GM19395 (cell line): Measurements from ENCODE around the gene SLC8A1.

Experiments used
- ATAC-seq: cut with Tn5 transposase; IDR thresholded peaks from one replicate; pipeline ENCODE4 v1.9.1; 2021; ENCODE audit warnings: mild to moderate bottlenecking, moderate library complexity; ENCODE audit not compliant: unreplicated experiment

Gene SLC8A1

DNA sequence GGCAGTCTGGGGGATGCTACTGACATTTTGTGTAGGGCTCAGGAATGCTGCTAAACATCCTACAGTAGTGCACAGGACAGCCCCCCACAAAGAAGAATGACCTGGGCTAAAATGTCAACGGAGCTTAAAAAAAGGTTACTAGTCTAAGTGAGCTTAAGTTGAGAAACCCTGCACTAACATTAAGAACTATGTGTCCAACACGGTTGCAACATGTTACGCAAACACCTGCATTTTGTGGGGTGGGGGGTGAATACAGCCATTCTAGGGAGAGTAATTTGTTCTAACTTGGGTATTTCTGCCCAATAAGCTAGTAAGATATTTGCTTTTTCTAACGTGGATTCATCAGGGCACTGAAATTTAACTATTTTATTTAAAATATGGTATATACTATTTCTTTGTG lies 57.9 kb downstream of the SLC8A1 start:
- no peak for ATAC-seq

DNA sequence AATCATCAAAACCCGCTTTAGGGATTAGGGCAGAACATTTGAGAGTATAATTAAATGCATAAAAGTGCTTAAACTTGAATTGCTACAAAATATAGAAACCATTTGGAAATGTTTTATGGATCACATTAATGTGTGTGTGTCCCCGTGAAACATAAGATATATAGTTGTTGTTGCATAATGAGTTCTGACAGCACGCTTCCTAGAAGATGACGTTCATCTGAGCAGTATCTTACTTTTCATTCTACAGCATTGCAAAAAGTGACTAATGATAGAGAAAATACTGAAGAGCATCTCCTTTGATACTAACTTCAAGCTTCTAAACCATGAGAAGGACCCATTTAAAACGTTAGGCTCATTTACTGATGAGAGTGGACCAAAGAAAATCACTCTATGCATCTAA lies 63.7 kb downstream of the SLC8A1 start:
- ATAC-seq, result no peak

DNA sequence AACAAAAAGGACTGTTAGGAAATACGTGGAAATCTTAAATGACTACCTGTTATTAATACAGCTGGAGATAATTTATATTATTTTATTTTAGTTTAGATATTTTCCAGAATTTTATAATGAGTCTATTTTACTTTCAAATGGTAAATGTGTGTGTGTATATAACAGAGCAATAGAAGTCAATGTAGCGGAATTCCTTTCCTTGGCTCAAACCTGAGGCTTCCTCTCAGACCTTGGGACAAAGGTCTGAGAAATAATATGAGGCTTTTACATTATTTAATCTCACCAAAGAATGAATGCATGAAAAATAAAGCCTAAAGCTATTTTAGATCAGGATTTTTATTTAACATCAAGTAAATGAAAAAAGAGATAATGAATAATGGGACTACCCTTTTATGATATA lies 65.7 kb downstream of the SLC8A1 start:
- no peak for ATAC-seq

DNA sequence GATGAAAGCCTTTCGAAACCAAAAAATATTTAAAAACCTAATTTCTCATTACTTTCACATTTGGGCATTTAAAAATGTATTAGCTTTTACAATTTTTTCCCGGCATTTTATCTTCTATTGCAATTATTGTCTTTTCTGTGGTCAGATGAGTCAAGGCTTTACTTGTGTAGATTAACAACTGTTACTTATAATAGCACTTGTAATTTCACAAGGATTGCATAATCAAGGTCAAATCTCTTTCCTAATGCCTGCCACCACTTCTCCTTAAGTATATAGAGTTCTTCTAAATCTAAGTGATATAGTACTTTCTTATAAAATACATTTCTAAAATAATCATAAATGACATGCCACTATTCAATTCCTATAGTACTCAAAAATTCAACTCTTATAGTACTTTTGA lies 67.2 kb downstream of the SLC8A1 start:
- no peak for ATAC-seq

DNA sequence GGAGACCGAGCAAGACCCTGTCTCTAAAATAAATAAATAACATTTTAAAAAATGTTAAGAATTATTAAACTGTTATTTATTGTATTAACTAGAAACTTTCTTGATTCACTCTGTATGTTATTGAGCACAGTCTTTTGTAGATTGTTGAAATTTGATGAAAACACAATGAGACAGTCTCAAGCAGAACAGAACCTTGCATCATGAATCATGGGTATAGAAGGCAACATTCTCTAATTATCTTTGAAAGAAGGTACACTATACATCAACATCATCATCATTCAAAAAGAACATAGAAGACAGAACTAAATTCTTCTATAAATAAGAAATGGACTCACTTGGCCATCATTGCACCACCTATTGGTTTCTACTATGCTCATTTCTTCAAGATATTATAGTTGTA lies 67.7 kb downstream of the SLC8A1 start:
- ATAC-seq, result no peak

DNA sequence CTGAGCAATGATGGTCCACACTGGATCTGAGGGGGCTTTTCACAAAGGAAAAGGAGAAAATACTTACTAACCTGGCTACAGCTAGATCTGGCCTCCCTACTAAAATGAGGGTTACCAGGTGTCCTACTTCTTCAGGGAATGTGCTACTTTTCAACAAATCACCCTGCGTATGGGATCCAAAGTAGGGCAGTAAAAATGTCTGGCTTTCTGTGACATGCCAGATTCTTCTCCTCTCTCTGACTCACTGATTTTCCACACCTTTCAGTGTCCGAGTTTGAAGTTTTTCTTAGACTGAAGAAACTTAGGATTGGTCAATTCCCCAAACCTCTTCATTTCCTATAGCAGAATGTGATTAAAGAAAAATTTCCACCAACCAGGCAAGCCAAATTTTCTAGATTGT lies 71.2 kb downstream of the SLC8A1 start:
- no peak for ATAC-seq

DNA sequence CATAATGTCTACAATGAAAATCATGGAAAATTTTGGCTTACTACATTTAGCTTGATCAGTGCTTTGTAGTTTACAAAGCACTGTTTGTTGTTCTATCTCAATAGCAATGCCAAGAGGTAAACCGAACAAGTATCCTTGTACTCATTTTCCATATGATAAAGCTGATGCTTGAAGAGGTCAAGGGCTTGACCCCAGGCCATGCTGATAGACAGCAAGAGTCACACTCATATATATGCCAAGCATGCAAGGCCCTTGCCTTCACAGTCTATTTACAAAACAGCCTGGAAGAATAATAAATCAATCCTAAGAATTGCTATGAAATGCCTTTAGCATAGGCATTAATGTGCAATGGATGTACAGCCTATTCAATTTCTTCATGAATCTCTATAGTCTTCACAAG lies 71.8 kb downstream of the SLC8A1 start:
- ATAC-seq, result no peak

DNA sequence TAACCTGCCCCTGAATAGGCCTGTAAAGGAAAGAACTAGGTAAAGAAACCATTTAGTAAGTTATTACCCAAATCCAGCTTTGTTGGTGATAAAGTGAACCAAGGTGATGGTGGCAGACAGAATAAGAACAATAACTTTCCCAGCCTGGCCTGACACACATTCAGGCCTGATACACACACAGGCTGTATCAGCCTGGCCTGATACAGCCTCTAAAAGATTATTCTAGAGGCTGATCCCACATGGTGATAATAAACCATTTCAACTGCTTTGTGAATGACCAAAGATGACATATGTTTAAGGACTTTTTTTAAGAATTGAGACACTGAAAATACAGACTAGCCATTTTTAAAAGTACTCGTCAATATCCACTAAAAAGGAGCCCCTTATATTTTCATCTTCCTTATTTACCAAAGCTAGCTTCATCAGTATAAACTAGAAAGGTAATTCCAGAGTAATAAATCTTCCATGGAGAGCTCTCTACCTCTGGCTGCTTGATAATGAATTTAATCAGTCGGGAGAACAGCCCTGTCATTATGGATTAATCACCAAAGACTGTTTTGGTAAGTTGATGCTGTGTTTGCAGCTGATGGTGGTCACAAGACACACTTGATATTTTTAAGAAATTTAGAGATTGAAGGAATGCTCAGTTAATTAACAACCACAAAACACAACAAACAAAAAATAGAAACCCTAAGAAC lies 77.2 kb downstream of the SLC8A1 start:
- no peak for ATAC-seq

DNA sequence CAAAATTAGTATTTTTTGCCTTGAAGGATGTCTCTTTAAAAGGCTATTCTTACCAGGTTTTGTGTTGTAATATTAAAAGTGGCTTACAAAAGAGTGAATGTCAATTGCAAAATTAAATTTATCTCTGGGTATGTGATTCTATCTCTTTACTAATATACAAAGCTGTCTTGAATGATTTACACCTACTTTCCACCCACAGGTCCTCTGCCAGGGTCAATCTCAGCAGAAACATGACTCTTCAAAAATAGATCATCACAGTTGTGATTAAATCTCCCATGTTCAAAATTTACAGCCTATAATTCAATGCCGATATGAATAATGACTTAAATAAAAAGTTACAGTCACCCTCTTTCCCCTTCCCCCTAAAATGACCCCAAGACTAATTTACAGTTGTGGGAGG lies 78.8 kb downstream of the SLC8A1 start:
- no peak for ATAC-seq

DNA sequence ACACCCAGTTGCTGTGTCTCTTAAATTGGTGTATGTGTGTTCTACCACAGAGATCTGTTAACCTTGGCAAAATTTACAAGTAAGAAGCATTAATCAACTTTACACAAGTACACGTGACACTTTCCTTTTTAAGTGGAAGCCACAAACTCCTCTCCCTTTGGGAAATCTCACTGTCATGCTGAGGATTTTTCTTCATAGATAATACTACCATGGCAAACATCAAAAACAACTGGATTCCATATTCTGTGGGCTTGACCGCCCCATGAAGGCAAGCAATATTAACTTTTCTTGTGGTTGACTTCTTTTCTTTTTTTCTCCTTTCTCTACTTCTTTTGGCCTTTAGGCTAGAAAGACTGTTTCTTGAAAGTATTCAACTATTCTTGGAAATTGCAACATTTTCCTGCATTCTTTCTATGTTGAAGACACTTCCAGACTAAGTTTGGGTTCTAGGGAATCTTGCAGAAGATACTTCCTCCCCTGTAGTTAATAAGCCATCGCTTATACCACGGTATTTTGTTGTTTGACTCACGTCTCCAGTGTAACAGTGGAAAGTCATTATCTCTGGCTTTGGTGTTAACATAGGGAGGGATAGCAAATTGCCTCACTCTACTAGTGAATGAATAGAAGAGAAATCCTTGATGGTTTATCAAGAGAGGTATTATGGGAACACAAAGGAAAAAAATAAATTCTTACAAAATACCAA lies 79.5 kb downstream of the SLC8A1 start:
- ATAC-seq, result no peak

DNA sequence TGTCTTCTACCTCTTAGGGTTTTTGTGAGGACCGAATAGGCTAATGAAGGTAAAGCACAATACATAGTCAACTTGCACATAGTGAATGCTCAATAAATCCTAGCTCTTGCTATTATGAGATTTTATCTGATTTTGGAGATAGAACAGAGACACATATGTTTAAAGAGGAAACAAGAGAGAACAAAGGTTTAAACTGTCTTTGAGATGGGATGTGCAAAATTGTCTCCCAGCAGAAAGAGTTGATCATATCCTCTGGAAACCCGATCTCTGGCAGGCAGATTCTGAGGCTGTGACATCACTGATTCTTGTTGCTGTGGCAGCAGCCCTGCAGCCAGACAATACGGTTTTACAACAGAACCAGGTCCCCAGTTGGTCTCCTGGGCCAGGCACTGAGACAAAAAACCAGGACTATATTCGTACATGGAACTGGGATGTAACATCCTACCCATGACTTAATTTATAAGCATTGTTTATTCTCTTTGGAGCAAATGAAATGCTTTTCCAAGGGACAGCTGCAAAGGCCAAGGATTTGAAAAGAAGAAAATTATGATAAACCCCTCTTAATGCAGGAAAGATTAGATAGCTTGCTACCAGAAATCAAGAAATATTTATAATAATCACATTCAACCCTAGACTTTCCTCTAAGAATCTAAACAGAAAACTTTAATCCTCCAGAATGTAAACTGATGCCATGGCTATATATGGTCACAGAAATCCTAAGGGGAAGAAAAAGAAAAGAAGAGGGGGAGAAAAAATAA lies 80.2 kb downstream of the SLC8A1 start:
- no peak for ATAC-seq

DNA sequence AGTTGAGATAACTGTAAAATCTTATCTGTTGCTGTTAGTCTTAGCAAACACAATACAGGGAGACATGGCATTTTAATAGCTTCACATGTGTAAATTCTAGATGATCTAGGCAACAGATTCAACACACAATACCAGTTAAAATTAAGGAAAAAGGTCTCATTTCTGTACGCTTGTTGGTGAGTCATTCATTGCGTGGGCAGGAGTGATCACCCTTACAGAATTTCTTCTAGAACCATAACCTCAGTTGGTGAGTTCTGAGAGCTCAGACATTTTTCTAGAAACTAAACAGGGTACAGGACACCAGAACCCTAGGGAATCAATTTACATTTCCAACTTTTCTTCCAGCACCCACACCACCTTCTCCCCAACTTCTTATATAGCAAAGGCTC lies 81.9 kb downstream of the SLC8A1 start:
- ATAC-seq, result no peak

DNA sequence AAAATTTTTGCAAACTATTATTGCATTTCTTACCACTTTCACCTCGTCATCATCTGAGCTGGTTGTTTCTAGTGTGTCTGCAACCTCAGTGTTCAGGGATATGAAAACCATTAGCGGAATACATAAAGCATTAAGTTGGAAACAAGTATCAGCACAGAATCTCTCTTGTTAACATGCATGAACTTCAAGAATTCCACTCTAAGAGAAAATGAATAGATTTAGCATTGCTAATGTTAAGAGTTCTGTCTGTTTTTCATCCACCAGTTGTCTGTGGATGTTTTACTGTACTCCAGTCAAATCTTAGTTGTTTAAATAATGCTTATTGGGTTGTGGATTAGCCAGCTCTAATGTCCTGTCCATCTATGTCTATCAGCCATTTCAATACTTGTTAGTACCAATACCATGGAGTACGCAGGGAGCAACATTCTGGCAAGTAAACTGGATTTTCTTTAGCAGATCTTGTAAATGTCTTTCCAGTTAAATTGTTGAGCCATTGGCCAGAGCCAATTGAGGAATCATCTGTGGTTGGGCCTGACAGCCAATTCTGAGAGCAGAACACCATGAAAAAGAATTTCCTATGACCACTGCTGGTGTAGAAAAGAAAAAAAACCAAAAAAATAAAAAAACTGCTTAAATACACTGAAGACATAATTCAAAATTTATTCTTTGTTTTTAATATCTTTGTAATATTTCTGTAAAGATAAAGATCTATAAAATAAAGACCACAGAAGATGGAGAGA lies 82.5 kb downstream of the SLC8A1 start:
- ATAC-seq, result no peak

DNA sequence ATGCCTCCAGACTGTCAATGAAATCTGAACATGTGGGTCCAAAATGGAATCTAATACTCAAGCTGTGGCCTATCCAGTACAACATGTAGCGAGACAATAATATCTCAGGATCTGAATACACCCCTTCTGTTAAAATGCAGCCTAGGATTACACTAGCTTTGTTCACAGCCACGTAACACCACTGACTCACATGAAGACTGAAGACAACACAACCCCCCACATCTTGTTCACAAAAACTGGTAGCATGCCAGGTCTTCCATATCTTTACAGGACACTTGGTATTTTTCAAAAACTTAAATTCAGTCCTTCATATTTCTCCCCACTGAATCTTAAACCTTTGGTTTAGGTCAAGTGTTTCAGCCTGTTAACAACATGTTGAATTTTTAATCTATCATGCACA lies 84.2 kb downstream of the SLC8A1 start:
- ATAC-seq, result no peak

DNA sequence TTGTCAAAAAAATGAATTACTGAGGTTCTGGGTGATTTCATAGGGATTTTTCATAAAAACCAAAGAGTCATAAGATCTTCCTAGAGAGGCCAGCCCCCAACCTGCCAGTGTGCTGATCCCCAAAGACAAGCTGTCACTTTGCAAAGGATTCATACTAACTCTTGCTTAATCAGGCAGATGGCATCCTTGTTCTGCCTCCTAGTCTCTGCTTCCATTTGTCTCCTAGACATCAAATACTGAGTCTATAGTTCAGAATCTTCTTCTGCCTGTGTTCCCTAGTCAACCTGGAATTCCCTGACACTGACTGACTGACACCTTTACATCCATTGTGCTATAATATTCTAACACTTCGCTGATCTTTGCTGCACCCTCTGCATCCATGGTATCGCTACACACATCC lies 84.9 kb downstream of the SLC8A1 start:
- ATAC-seq, result no peak

DNA sequence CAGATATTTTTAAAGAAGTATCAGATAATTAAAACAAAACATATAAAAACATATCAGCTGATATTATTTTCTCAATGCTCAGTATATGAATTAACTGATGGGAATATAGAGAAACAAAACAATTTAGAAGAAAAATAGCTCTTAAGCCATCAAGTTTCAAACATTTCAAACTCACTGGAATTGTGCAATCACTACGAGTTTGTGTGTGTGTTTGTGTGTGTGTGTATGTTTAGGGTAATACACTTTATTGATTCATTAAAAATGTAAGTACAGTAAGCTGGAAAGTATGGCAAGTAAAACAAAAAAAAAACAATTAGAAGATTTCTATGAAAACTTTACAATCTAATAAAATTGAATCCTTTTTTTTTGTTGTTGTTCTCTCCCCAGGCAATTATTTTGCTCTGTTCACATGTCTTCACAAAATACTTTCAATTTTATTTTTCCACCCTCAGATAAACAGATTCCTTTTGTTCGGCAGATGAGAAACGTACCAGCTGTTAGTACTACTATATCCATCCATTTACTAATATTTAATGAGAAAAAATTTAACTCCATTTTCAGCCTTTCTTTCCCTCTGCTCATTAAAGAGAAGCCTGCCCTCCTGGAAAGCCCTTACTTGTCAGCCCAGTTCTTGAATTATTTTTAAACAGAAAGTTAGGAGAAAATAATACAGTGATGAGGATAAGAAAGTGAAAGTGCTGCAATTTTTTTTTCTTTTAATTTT lies 87.6 kb downstream of the SLC8A1 start:
- ATAC-seq, result no peak

DNA sequence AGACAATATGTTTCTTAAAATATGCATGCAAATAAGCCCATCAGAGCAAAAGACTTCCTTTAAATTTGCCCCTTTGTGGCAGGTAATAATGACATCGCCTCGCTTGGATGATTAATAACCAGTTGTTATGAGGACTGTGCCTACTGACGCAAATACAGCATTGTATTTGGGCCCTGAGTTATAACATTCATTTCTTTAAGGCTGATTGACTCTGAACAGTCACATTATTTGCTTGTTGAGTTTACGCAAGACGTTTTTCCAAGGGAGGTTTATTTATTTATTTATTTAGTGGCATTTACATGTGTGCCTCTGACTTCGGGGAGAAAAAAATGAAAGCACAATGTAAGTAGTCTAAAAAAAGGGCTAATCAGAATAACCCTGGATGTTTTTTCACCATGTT lies 88.3 kb downstream of the SLC8A1 start:
- ATAC-seq, result no peak

DNA sequence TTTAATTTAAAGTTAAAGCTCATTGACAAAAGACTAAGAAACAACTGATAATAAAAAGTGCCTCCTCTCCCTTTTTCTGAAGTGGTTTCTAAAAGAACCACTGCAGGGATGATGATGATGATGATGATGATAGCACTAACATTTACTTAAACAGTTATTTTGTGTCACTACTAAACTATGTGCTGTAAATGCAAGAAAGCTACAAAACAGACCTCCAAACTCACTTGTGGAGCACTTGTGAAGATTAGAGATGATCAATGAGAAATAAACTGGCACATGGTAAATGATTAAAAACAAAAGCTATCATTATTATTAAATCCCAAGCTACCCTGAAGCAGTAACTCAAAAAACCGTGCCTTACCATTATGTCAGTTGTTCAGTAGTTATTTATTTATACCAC lies 88.7 kb downstream of the SLC8A1 start:
- no peak for ATAC-seq

DNA sequence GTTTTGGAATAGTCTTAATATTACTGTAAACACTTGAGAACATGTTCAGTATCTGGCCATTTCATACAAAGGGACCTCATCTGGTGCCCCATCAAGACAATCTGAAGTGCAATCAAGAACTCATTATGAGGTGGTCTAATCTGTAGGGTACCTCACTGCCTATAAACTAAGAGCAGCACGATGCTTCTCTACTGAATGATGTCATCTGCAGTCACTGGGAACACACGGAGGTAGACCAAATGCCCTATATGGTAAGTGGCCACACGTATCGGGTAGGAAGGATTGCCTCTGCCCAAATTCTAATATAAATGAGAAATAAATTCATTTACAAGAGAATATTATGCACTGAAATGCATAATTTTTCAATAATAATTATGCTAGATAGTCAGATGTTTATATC lies 90.4 kb downstream of the SLC8A1 start:
- no peak for ATAC-seq

DNA sequence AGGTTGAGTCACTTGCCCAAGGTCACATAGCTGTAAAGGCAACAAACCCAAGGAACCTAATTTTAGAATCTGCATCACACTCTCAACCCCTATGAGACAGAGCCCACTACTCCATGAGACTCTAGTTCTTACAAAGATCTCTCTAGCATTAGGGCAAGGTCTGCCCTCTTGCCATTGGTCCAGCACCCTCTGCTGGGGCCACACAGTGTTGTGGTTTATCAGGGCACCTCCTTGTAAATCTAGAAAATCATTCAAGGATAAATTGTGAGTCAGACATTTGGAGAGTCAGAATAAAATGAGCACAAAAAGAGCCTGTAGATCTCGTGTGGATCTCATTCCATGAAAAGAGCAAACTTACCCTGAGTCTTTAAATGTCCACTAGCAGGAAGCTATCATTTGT lies 91.2 kb downstream of the SLC8A1 start:
- ATAC-seq, result no peak

DNA sequence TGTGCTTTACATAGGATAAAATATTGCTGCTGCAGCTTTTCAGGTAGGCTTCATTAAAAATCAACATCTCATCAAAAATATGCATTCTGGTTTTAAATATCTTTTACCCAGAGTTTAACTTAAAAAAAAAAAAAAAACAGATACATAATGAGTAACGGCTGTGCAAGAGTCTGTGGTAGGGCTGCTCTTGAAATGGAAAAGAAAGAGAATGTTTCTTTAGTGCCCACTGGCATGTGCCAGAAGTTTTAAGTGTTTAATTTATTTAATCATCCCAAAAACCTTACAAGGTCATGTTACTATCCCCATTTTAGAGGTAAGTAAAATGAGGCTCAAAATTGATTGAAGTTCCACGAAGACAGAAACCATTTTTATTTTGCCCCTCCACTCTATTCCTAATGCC lies 92.1 kb downstream of the SLC8A1 start:
- ATAC-seq, result no peak
